Natural killer cell (primary cell): ENCODE results near the gene TET1. TPM values are rescaled to one million over a fixed set of nuclear protein-coding genes. Genes with fewer than 3 reads are reported as not detected.

Experiments used
- ATAC-seq, 3 donors: fragments of 150-1000 bp in 2 of 3; fragments of 200-7000 bp in 1 of 3; cut with Tn5 transposase; 1 replicate in 1 of 3; 2 replicates in 2 of 3; pipeline ENCODE4 v1.10.0; 2021; ENCODE audit warnings: mild to moderate bottlenecking in 2 of 3, moderate library complexity in 2 of 3
- DNase-seq, 2 donors: peaks; one replicate each; pipeline versions ENCODE4 v3.0.0 to v3.0.0-alpha.2; 2013 to 2021; ENCODE audit warnings: mixed read lengths in 1 of 2
- H3K27ac ChIP-seq: one replicate; pipeline ENCODE4 v1.5.1; 2013; ENCODE audit warnings: mild to moderate bottlenecking, low read length
- H3K27me3 ChIP-seq: one replicate; pipeline ENCODE4 v1.6.1; 2013; ENCODE audit warnings: low read length; ENCODE audit not compliant: control insufficient read depth, insufficient read depth
- H3K36me3 ChIP-seq: one replicate; pipeline ENCODE4 v1.6.1; 2013; ENCODE audit warnings: low read length; ENCODE audit not compliant: control insufficient read depth, insufficient read depth
- H3K4me1 ChIP-seq: one replicate; pipeline ENCODE4 v1.6.1; 2013; ENCODE audit warnings: low read length; ENCODE audit not compliant: control insufficient read depth, insufficient read depth
- H3K4me3 ChIP-seq: one replicate; pipeline ENCODE4 v1.5.1; 2013; ENCODE audit warnings: low read length
- H3K9me3 ChIP-seq: one replicate; pipeline ENCODE4 v1.6.1; 2013; ENCODE audit warnings: low read length; ENCODE audit not compliant: control insufficient read depth, insufficient read depth
- H3K27ac Mint-ChIP-seq, 2 donors: one replicate each; pipeline ENCODE4 v1.8.0; 2022; ENCODE audit warnings: mild to moderate bottlenecking in 2 of 2, mixed read lengths in 2 of 2, moderate library complexity in 1 of 2
- H3K27me3 Mint-ChIP-seq, 2 donors: one replicate each; pipeline ENCODE4 v1.8.0; 2022; ENCODE audit warnings: low read depth in 2 of 2, mixed read lengths in 2 of 2
- H3K36me3 Mint-ChIP-seq: one replicate; pipeline ENCODE4 v1.8.0; 2022; ENCODE audit warnings: mixed read lengths
- H3K4me1 Mint-ChIP-seq, 2 donors: one replicate each; pipeline ENCODE4 v1.8.0; 2022; ENCODE audit warnings: mixed read lengths in 2 of 2
- H3K4me3 Mint-ChIP-seq: one replicate; pipeline ENCODE4 v1.8.0; 2022; ENCODE audit warnings: mild to moderate bottlenecking, moderate library complexity, mixed read lengths
- H3K9me3 Mint-ChIP-seq, 2 donors: one replicate each; pipeline ENCODE4 v1.8.0; 2022; ENCODE audit warnings: mixed read lengths in 2 of 2
- CTCF ChIP-seq: fragments of 200-600 bp; IDR thresholded peaks from one replicate; pipeline ENCODE4 v1.8.0; 2022; ENCODE audit warnings: antibody characterized with exemption
- WGBS: methylation state at CpG from one replicate; pipeline ENCODE4 v1.1.7; 2013; ENCODE audit warnings: missing lambda C conversion rate; ENCODE audit not compliant: insufficient coverage; 5-methylcytosine and 5-hydroxymethylcytosine counted together
- intact Hi-C: fragments of 100-400 bp; cut with micrococcal nuclease; formaldehyde crosslinking; loops from one replicate; pipeline ENCODE4 v1.14.2; 2022
- total RNA-seq, 4 donors: library from RNA; stranded (reverse); fragments of 120-200 nt in 1 of 4; gene quantifications; one replicate each; pipeline versions ENCODE4 v1.2.3 to v1.2.4, GENCODE V29; 2013 to 2022

Gene TET1
- total RNA-seq, 3 donors from 2014 or later (not counting 1 experiment from before 2014, with no cell fraction given) = 4.0 to 5.9 (median 4.5) TPM

GRCh38 chr10:68543004-68543918 is 16.9 kb upstream of the TET1 start:
- H3K36me3 ChIP-seq = no peaks in the 10 kb centered on the region
- no peaks in the 10 kb centered on the region for H3K4me1 ChIP-seq
- 58% methylated on average over 5 of the region's 5 CpGs for WGBS
- no peak for TF ChIP-seq CTCF
- no peaks in the 10 kb centered on the region for H3K4me1 Mint-ChIP-seq
- H3K27me3 ChIP-seq = no peaks in the 10 kb centered on the region
- DNase-seq = no peak
- H3K4me3 Mint-ChIP-seq = no peak overlapping the region
- no peak overlapping the region for H3K27ac ChIP-seq
- no peaks in the 10 kb centered on the region for H3K9me3 Mint-ChIP-seq
- no peak overlapping the region for H3K27ac Mint-ChIP-seq
- H3K27me3 Mint-ChIP-seq = no peaks in the 10 kb centered on the region
- intact Hi-C loops = no loop called here
- H3K4me3 ChIP-seq = no peak overlapping the region
- no peak for ATAC-seq
- H3K9me3 ChIP-seq = no peaks in the 10 kb centered on the region
- H3K36me3 Mint-ChIP-seq = no peaks in the 10 kb centered on the region

GRCh38 chr10:68550747-68551411 is 9.3 kb upstream of the TET1 start:
- Histone ChIP-seq H3K9me3 (no peaks in the 10 kb centered on the region), H3K27ac (no peak overlapping the region), H3K27me3 (no peaks in the 10 kb centered on the region), H3K36me3 (no peaks in the 10 kb centered on the region), H3K4me3 (no peak overlapping the region), H3K4me1 (no peaks in the 10 kb centered on the region)
- no peak overlapping the region for H3K4me3 Mint-ChIP-seq
- no peak overlapping the region for H3K27ac Mint-ChIP-seq
- H3K36me3 Mint-ChIP-seq = no peaks in the 10 kb centered on the region
- H3K9me3 Mint-ChIP-seq = no peaks in the 10 kb centered on the region
- TF ChIP-seq CTCF = peak; percentile 67
- DNase-seq (peak in 1 of 2 donors; percentile 74), ATAC-seq (peak; percentile 74 to 86 (median 81))
- intact Hi-C loops = loop anchor here (2.0 kb wide), 1 partner anchor 170 kb away; the partner anchor contains the start of gene CCAR1
- 81% methylated on average over 5 of the region's 5 CpGs for WGBS
- no peaks in the 10 kb centered on the region for H3K27me3 Mint-ChIP-seq
- no peaks in the 10 kb centered on the region for H3K4me1 Mint-ChIP-seq

DNA sequence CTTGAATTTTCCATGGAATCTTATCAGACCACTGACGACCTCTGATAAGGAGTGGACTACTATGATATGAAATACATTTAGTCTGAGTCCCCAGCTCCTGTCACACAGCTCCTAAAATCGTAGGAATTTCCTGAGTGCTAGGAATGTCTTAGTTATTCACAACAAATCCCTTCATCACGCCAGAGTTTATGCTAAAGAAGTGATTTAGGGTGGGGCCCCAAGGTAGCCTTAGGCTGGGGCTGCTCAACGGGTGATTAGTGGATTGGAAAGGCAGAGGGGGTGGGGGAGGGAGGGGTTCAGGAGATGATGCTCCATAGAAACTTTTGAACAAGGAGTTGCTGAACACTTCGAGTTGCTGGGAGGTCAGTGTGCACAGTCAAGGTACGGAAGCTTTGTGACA is 7.0 kb upstream of the TET1 start:
- Mint-ChIP-seq H3K4me3 (no peak overlapping the region), H3K27ac (no peak overlapping the region), H3K27me3 (peaks cover 11 to 13% of the 10 kb centered on the region in 2 donors), H3K4me1 (no peaks in the 10 kb centered on the region), H3K9me3 (no peaks in the 10 kb centered on the region), H3K36me3 (no peaks in the 10 kb centered on the region)
- DNase-seq (no peak), ATAC-seq (no peak)
- intact Hi-C loops = no loop called here
- Histone ChIP-seq H3K36me3 (no peaks in the 10 kb centered on the region), H3K27ac (no peak overlapping the region), H3K9me3 (no peaks in the 10 kb centered on the region), H3K4me1 (no peaks in the 10 kb centered on the region), H3K27me3 (no peaks in the 10 kb centered on the region), H3K4me3 (no peak overlapping the region)
- TF ChIP-seq CTCF = no peak
- WGBS = 90% methylated on average over 5 of the region's 6 CpGs
